Lung (tissue), 12 donors: ENCODE results near the gene PCBD1. TPM values are rescaled to one million over a fixed set of nuclear protein-coding genes. Genes with fewer than 3 reads are reported as not detected.

ENCODE experiments used
- ATAC-seq: fragments of 200-7000 bp; cut with Tn5 transposase; one replicate; pipeline ENCODE4 v1.9.1; 2020; ENCODE audit warnings: moderate number of reproducible peaks; ENCODE audit not compliant: insufficient read depth, low FRiP score
- DNase-seq, 3 donors: peaks; one replicate each; pipeline ENCODE4 v3.0.0-alpha.2; 2013 to 2017
- H3K27ac ChIP-seq, 2 donors: one replicate each; pipeline ENCODE4 v1.5.1; 2013; ENCODE audit warnings: mild to moderate bottlenecking in 2 of 2, moderate library complexity in 2 of 2, control low read depth in 1 of 2, inconsistent platforms in 1 of 2, low read depth in 1 of 2, low read length in 1 of 2
- H3K27me3 ChIP-seq, 3 donors: one replicate each; pipeline ENCODE4 v1.5.1; 2013; ENCODE audit warnings: low read length in 2 of 3; ENCODE audit not compliant: control insufficient read depth in 3 of 3, insufficient read depth in 3 of 3
- H3K36me3 ChIP-seq, 4 donors: one replicate each; pipeline ENCODE4 v1.5.1; 2013; ENCODE audit warnings: low read length in 4 of 4, mild to moderate bottlenecking in 1 of 4, moderate library complexity in 1 of 4; ENCODE audit not compliant: control insufficient read depth in 4 of 4, insufficient read depth in 4 of 4
- H3K4me1 ChIP-seq, 5 donors: one replicate each; pipeline ENCODE4 v1.5.1; 2013; ENCODE audit warnings: low read length in 5 of 5, mild to moderate bottlenecking in 2 of 5, moderate library complexity in 1 of 5; ENCODE audit not compliant: control insufficient read depth in 5 of 5, insufficient read depth in 5 of 5
- H3K4me3 ChIP-seq: one replicate; pipeline ENCODE4 v1.5.1; 2013; ENCODE audit warnings: mild to moderate bottlenecking, control low read depth, moderate library complexity
- H3K9ac ChIP-seq, 2 donors: one replicate each; pipeline ENCODE4 v1.5.1; 2013; ENCODE audit warnings: low read length in 2 of 2, control low read depth in 1 of 2; ENCODE audit not compliant: insufficient read depth in 1 of 2
- H3K9me3 ChIP-seq, 4 donors: one replicate each; pipeline ENCODE4 v1.5.1; 2013; ENCODE audit warnings: low read length in 3 of 4, mild to moderate bottlenecking in 1 of 4, moderate library complexity in 1 of 4; ENCODE audit not compliant: control insufficient read depth in 4 of 4, insufficient read depth in 3 of 4
- WGBS, 2 donors: extraction: QIAGEN DNeasy Blood & Tissue Kit; methylation state at CpG; one replicate each; pipeline ENCODE4 v1.1.7; 2013; 5-methylcytosine and 5-hydroxymethylcytosine counted together
- polyA plus RNA-seq, 2 donors: library from polyadenylated mRNA; stranded (reverse); fragments of 200-250 nt; gene quantifications; one replicate each; pipeline ENCODE4 v1.2.1, GENCODE V29; 2013
- total RNA-seq, 2 donors: library from RNA; depleted of rRNA in 1 of 2; stranded (reverse); fragments of >200 nt in 1 of 2; gene quantifications; one replicate each; pipeline ENCODE4 v1.2.1, GENCODE V29; 2014 to 2021
- TF ChIP-seq, protein P1 (sequence below): IDR thresholded peaks from 2 replicates; pipeline ENCODE4 v1.5.1; 2012; ENCODE audit warnings: mild to moderate bottlenecking; ENCODE audit errors: control extremely low read depth, extremely low read depth
- donor health status: control.
- donor health status: control.
- donor health status: Bipolar disorder and iron deficiency.
- donor health status: healthy.
- donor health status: DM: yes; HTN: yes; CAD: no.

The PCBD1 gene
- total and polyA plus RNA-seq, 4 donors, result 62.5 to 152 (median 86.0) TPM

DNA sequence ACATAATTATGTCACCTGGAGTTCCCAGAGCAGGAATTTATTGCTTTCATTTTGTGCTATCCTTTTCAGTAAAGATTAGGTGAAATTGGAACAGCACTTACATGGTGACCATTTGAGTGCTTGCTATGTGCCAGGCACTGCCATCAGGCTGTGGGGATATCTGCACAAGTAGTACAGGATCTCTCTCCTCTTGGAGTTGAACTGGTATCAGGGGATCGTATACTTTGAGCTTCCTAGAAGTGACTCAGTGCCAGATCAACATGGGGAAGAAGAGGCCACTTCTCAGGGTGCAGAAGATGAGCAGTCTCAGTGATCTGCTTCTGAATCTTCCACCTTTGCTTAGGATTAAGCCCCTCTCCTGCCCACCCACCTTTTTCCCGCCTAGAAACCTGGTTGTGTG, 43.1 kb downstream of the PCBD1 start:
- no peak overlapping the region for H3K27ac ChIP-seq
- TF ChIP-seq, protein P1, sequence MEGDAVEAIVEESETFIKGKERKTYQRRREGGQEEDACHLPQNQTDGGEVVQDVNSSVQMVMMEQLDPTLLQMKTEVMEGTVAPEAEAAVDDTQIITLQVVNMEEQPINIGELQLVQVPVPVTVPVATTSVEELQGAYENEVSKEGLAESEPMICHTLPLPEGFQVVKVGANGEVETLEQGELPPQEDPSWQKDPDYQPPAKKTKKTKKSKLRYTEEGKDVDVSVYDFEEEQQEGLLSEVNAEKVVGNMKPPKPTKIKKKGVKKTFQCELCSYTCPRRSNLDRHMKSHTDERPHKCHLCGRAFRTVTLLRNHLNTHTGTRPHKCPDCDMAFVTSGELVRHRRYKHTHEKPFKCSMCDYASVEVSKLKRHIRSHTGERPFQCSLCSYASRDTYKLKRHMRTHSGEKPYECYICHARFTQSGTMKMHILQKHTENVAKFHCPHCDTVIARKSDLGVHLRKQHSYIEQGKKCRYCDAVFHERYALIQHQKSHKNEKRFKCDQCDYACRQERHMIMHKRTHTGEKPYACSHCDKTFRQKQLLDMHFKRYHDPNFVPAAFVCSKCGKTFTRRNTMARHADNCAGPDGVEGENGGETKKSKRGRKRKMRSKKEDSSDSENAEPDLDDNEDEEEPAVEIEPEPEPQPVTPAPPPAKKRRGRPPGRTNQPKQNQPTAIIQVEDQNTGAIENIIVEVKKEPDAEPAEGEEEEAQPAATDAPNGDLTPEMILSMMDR, result no peak
- peaks cover 0 to 20% (median 12%) of the 10 kb centered on the region in 5 donors for H3K4me1 ChIP-seq
- no peaks in the 10 kb centered on the region for H3K9me3 ChIP-seq
- WGBS, 2 donors, result 94 to 95% methylated on average over 2 of the region's 2 CpGs
- DNase-seq, result no peak
- no peak overlapping the region for H3K9ac ChIP-seq
- H3K27me3 ChIP-seq, result no peaks in the 10 kb centered on the region
- ATAC-seq, result no peak
- H3K36me3 ChIP-seq, result peaks cover 3 to 10% (median 8%) of the 10 kb centered on the region in 4 donors
- H3K4me3 ChIP-seq, result no peak overlapping the region

DNA sequence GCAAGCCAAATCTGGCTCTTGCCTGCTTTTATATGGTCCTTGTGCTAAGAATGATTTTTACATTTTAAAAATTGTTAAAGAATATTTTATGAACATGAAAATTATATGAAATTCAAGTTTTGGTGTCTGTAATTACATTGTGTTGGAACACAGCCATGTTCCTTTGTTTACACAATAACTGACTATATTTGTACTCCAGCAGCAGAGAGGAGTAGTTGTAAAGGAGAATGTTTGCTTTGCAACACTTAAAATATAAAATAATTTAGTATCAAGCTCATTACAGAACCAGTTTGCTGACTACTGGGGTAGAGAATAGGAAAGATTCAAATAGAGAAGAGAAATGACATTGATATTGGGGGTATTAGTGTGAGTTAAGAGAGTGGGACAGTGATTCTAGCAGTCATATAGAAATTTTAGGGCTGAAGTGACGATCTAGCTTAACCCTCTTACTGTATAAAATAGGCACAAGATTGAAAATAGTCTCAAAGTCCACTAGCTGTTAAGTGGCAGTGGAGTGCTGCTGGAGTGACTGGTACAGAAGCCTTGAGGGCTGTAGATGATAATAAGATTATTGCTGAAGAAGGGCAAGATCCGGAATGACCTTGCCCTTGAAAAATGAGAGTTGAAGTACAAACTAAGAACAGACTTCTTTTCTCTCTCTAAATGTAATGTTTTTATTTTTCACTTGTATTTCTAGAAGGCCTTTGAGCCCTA, 44.4 kb downstream of the PCBD1 start:
- Histone ChIP-seq H3K4me1 (peaks cover 0 to 12% (median 7%) of the 10 kb centered on the region in 5 donors), H3K4me3 (no peak overlapping the region), H3K9me3 (no peaks in the 10 kb centered on the region), H3K9ac (no peak overlapping the region), H3K36me3 (peaks cover 3 to 11% (median 8%) of the 10 kb centered on the region in 4 donors), H3K27me3 (no peaks in the 10 kb centered on the region), H3K27ac (no peak overlapping the region)
- WGBS, 2 donors, result 82 to 87% methylated on average over 2 of the region's 2 CpGs
- TF ChIP-seq, protein P1, result no peak
- DNase-seq (peak in 1 of 3 donors; percentile 62), ATAC-seq (no peak)

DNA sequence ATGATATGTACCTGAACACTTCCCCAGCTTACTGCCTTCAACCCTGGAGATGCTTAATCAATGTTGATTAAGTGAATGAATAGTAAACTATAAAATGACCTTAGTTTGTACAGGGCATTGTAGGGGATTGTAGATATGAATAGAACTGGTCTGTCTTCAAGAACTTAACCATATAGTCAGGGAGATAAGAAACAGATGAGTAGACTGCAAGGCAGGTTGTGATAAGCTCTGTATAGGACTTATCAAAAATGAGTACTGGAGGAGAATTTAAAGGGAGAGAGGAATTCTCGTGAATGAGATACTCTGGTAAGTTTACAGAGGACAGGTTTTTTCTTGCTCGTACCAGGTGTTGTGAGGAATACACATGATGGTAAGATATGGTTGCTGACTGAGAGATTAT, 45.0 kb downstream of the PCBD1 start:
- H3K36me3 ChIP-seq, result peaks cover 3 to 11% (median 8%) of the 10 kb centered on the region in 4 donors
- 82 to 88% methylated on average over 2 of the region's 2 CpGs for WGBS, 2 donors
- no peak overlapping the region for H3K4me3 ChIP-seq
- H3K27me3 ChIP-seq, result no peaks in the 10 kb centered on the region
- DNase-seq, result no peak
- H3K9me3 ChIP-seq, result no peaks in the 10 kb centered on the region
- TF ChIP-seq, protein P1, result no peak
- no peak for ATAC-seq
- H3K27ac ChIP-seq, result no peak overlapping the region
- H3K9ac ChIP-seq, result no peak overlapping the region
- peaks cover 0 to 12% (median 7%) of the 10 kb centered on the region in 5 donors for H3K4me1 ChIP-seq
